HTERT RPE-1 (cell line): ENCODE results near the gene RC3H2.
"Not testable (repeated sequence)": the region's sequence is repeated elsewhere in the genome, so short reads cannot be mapped to it uniquely, and the experiment has no call there.

ENCODE experiments used
- in situ Hi-C: fragments of 300-500 bp; cut with MboI; formaldehyde crosslinking; loops from 4 replicates; pipeline ENCODE4 v1.14.3; 2020; ENCODE audit warnings: low sequenced_read_pairs

The RC3H2 gene

GRCh38 chr9:122922713-122923112 lies 17.6 kb upstream of the RC3H2 start:
- in situ Hi-C loops: no loop called here

- in situ Hi-C loops: no loop called here
Measured at GRCh38 chr9:122918310-122918709, 13.2 kb upstream of the RC3H2 start.

- in situ Hi-C loops: no loop called here
Measured at GRCh38 chr9:122912964-122913673, 8.0 kb upstream of the RC3H2 start, which contains the start of gene ZBTB6. ZBTB6 (minus strand) TSS chr9:122913323; CDS start chr9:122912072, 1,251 bp downstream.

- in situ Hi-C loops: no loop called here
Measured at GRCh38 chr9:122912671-122912963, 7.5 kb upstream of the RC3H2 start.

GRCh38 chr9:122906122-122906521 lies 963 bp upstream of the RC3H2 start:
- in situ Hi-C loops: not testable (repeated sequence)

- in situ Hi-C loops: no loop called here
Measured at GRCh38 chr9:122904466-122904822, 715 bp downstream of the RC3H2 start.

- in situ Hi-C loops: no loop called here
Measured at GRCh38 chr9:122900791-122901190, 4.4 kb downstream of the RC3H2 start.

GRCh38 chr9:122897969-122898368 lies 7.2 kb downstream of the RC3H2 start:
- in situ Hi-C loops: no loop called here

GRCh38 chr9:122888480-122888879 lies 16.7 kb downstream of the RC3H2 start:
- in situ Hi-C loops: no loop called here

- in situ Hi-C loops: no loop called here
Measured at GRCh38 chr9:122883125-122883524, 22.0 kb downstream of the RC3H2 start.

GRCh38 chr9:122879443-122879842 lies 25.7 kb downstream of the RC3H2 start:
- in situ Hi-C loops: no loop called here

- in situ Hi-C loops: no loop called here
Measured at GRCh38 chr9:122875523-122875922, 29.6 kb downstream of the RC3H2 start.

GRCh38 chr9:122867276-122867675 lies 37.9 kb downstream of the RC3H2 start:
- in situ Hi-C loops: not testable (repeated sequence)

- in situ Hi-C loops: no loop called here
Measured at GRCh38 chr9:122866079-122866478, 39.1 kb downstream of the RC3H2 start.

- in situ Hi-C loops: no loop called here
Measured at GRCh38 chr9:122865300-122865699, 39.9 kb downstream of the RC3H2 start.

- in situ Hi-C loops: no loop called here
Measured at GRCh38 chr9:122863407-122863806, 41.8 kb downstream of the RC3H2 start.

- in situ Hi-C loops: no loop called here
Measured at GRCh38 chr9:122860319-122861142, 44.6 kb downstream of the RC3H2 start.

- in situ Hi-C loops: no loop called here
Measured at GRCh38 chr9:122857815-122858214, 47.3 kb downstream of the RC3H2 start.

GRCh38 chr9:122852085-122852786 lies 52.9 kb downstream of the RC3H2 start:
- in situ Hi-C loops: not testable (repeated sequence)

- in situ Hi-C loops: no loop called here
Measured at GRCh38 chr9:122848256-122848943, 56.8 kb downstream of the RC3H2 start.

- in situ Hi-C loops: no loop called here
Measured at GRCh38 chr9:122846371-122846940, 58.7 kb downstream of the RC3H2 start.
